Ishikawa (cell line): Measurements from ENCODE around the gene MPST.

Experiments
- CREB1 ChIP-seq: IDR thresholded peaks from 2 replicates; pipeline ENCODE4 v1.6.1; 2012; ENCODE audit warnings: low read depth
- EGR1 ChIP-seq: IDR thresholded peaks from 2 replicates; pipeline ENCODE4 v1.6.1; 2012
- EP300 ChIP-seq: IDR thresholded peaks from 2 replicates; pipeline ENCODE4 v1.6.1; 2012; ENCODE audit warnings: borderline replicate concordance
- FOXM1 ChIP-seq: IDR thresholded peaks from 2 replicates; pipeline ENCODE4 v1.6.1; 2012; ENCODE audit warnings: low read depth, borderline replicate concordance
- MAX ChIP-seq: IDR thresholded peaks from 2 replicates; pipeline ENCODE4 v1.6.1; 2012
- NFIC ChIP-seq: IDR thresholded peaks from 2 replicates; pipeline ENCODE4 v1.6.1; 2012
- RAD21 ChIP-seq: IDR thresholded peaks from 2 replicates; pipeline ENCODE4 v1.6.1; 2012; ENCODE audit warnings: low read depth
- TAF1 ChIP-seq: IDR thresholded peaks from 2 replicates; pipeline ENCODE4 v1.6.1; 2012; ENCODE audit warnings: low read depth, mild to moderate bottlenecking
- TCF12 ChIP-seq: IDR thresholded peaks from 2 replicates; pipeline ENCODE4 v1.6.1; 2012; ENCODE audit warnings: low read depth
- TEAD4 ChIP-seq: IDR thresholded peaks from 2 replicates; pipeline ENCODE4 v1.6.1; 2012
- YY1 ChIP-seq: IDR thresholded peaks from 2 replicates; pipeline ENCODE4 v1.6.1; 2012; ENCODE audit warnings: low read depth
- ZBTB7A ChIP-seq: IDR thresholded peaks from 2 replicates; pipeline ENCODE4 v1.6.1; 2012; ENCODE audit warnings: low read depth
- TF ChIP-seq, protein P1 (sequence below): IDR thresholded peaks from 2 replicates; pipeline ENCODE4 v1.6.1; 2012; ENCODE audit warnings: low read depth, mild to moderate bottlenecking

MPST gene

GRCh38 chr22:37007651-37008050 is 11.9 kb upstream of the MPST start:
- TF ChIP-seq NFIC: no peak
- TF ChIP-seq, protein P1, sequence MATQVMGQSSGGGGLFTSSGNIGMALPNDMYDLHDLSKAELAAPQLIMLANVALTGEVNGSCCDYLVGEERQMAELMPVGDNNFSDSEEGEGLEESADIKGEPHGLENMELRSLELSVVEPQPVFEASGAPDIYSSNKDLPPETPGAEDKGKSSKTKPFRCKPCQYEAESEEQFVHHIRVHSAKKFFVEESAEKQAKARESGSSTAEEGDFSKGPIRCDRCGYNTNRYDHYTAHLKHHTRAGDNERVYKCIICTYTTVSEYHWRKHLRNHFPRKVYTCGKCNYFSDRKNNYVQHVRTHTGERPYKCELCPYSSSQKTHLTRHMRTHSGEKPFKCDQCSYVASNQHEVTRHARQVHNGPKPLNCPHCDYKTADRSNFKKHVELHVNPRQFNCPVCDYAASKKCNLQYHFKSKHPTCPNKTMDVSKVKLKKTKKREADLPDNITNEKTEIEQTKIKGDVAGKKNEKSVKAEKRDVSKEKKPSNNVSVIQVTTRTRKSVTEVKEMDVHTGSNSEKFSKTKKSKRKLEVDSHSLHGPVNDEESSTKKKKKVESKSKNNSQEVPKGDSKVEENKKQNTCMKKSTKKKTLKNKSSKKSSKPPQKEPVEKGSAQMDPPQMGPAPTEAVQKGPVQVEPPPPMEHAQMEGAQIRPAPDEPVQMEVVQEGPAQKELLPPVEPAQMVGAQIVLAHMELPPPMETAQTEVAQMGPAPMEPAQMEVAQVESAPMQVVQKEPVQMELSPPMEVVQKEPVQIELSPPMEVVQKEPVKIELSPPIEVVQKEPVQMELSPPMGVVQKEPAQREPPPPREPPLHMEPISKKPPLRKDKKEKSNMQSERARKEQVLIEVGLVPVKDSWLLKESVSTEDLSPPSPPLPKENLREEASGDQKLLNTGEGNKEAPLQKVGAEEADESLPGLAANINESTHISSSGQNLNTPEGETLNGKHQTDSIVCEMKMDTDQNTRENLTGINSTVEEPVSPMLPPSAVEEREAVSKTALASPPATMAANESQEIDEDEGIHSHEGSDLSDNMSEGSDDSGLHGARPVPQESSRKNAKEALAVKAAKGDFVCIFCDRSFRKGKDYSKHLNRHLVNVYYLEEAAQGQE: no peak
- no peak for TF ChIP-seq EP300
- no peak for TF ChIP-seq ZBTB7A
- no peak for TF ChIP-seq TEAD4
- no peak for TF ChIP-seq TAF1
- no peak for TF ChIP-seq EGR1
- no peak for TF ChIP-seq MAX
- no peak for TF ChIP-seq YY1

GRCh38 chr22:37008365-37008764 is 11.2 kb upstream of the MPST start:
- TF ChIP-seq EGR1 (no peak), EP300 (no peak)
- TF ChIP-seq, protein P1: no peak

DNA sequence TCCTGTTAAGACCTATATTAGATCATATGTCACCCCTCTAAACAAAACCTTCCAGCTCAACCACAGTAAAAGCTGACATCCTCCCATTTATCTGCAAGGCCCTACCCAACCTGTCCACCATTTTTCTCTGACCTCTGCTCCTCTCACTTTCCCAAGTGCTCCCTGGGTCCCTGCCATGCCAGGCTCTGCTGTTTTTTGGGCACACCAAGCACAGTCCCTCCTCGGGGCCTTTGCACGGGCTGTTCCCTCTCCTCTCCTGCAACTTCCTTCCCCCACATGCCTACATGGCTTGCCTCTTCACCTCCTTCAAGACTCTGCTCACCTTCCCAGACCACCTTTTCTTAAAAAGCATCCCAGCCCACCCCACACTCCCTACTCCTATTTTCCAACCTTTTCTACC is 10.1 kb upstream of the MPST start:
- TF ChIP-seq TAF1 (no peak), TCF12 (no peak), ZBTB7A (no peak), MAX (no peak), NFIC (no peak), RAD21 (no peak), TEAD4 (no peak), FOXM1 (no peak), EP300 (no peak)
- TF ChIP-seq, protein P1: no peak

DNA sequence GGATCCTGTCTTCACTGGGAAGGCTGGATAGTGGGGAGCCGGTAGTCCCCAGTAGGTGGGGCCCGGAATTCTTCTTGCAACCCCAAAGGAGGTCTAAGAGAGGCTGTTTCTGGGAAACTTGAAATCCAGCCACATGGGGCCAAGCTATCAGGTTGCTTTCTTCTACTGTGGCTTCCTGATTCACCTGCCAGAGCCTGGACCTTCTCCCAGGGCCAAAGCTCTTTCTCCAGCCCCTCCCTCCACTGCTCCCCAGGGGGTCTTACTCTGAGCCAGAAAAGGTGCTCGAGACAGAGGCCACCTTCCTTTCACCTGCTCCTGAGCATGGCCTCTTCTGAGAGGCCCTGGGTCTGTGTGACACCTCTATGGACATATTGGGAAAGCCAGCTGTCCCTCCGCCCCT is 9.4 kb upstream of the MPST start:
- TF ChIP-seq CREB1 (no peak), EP300 (no peak), TCF12 (no peak), TEAD4 (no peak), RAD21 (no peak), TAF1 (no peak), MAX (no peak), YY1 (no peak), NFIC (no peak), FOXM1 (no peak)
- TF ChIP-seq, protein P1: no peak
